HL-60 (cell line): Measurements from ENCODE around the gene ATP2B2.

Experiments used
- DNase-seq, 2 experiments: peaks; one replicate each; pipeline ENCODE4 v3.0.0-alpha.2; 2010 to 2020; ENCODE audit warnings: low read depth in 1 of 2, low spot score in 1 of 2
- H3K27ac ChIP-seq: fragments of 250-450 bp; sonication (Bioruptor Pico); replicated peaks from 2 replicates; pipeline ENCODE4 v1.5.1; 2020; ENCODE audit warnings: mild to moderate bottlenecking, moderate library complexity
- H3K27me3 ChIP-seq: fragments of 250-450 bp; sonication (Bioruptor Pico); 2 replicates; pipeline ENCODE4 v1.5.1; 2021; ENCODE audit warnings: mild to moderate bottlenecking, moderate library complexity; ENCODE audit not compliant: insufficient read depth, poor library complexity, severe bottlenecking
- H3K4me3 ChIP-seq: replicated peaks from 2 replicates; pipeline ENCODE4 v1.5.1; 2011; ENCODE audit warnings: mild to moderate bottlenecking, control low read depth, low read length; ENCODE audit not compliant: insufficient read depth
- GABPA ChIP-seq: IDR thresholded peaks from 2 replicates; pipeline ENCODE4 v1.6.1; 2012; ENCODE audit warnings: low read depth
- POLR2AphosphoS5 ChIP-seq: IDR thresholded peaks from 2 replicates; pipeline ENCODE4 v1.6.1; 2012; ENCODE audit warnings: low read depth
- REST ChIP-seq: IDR thresholded peaks from 2 replicates; pipeline ENCODE4 v1.6.1; 2012; ENCODE audit warnings: low read depth; ENCODE audit not compliant: insufficient replicate concordance
- SPI1 ChIP-seq: IDR thresholded peaks from 2 replicates; pipeline ENCODE4 v1.6.1; 2012; ENCODE audit warnings: low read depth, mild to moderate bottlenecking, borderline replicate concordance
- TF ChIP-seq, protein P1 (sequence below): IDR thresholded peaks from one replicate; pipeline ENCODE4 v1.5.1; 2011; ENCODE audit warnings: low read length, control low read depth, inconsistent platforms; ENCODE audit not compliant: insufficient read depth

Gene ATP2B2

GRCh38 chr3:10336761-10337160, 168.6 kb downstream of the ATP2B2 start:
- Histone ChIP-seq H3K27ac (no peak overlapping the region), H3K4me3 (no peak overlapping the region), H3K27me3 (no peaks in the 10 kb centered on the region)
- no peak for DNase-seq
- TF ChIP-seq REST = no peak
- TF ChIP-seq, protein P1, sequence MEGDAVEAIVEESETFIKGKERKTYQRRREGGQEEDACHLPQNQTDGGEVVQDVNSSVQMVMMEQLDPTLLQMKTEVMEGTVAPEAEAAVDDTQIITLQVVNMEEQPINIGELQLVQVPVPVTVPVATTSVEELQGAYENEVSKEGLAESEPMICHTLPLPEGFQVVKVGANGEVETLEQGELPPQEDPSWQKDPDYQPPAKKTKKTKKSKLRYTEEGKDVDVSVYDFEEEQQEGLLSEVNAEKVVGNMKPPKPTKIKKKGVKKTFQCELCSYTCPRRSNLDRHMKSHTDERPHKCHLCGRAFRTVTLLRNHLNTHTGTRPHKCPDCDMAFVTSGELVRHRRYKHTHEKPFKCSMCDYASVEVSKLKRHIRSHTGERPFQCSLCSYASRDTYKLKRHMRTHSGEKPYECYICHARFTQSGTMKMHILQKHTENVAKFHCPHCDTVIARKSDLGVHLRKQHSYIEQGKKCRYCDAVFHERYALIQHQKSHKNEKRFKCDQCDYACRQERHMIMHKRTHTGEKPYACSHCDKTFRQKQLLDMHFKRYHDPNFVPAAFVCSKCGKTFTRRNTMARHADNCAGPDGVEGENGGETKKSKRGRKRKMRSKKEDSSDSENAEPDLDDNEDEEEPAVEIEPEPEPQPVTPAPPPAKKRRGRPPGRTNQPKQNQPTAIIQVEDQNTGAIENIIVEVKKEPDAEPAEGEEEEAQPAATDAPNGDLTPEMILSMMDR = no peak
- no peak for TF ChIP-seq GABPA
- no peak for TF ChIP-seq POLR2AphosphoS5
- TF ChIP-seq SPI1 = no peak

GRCh38 chr3:10335871-10336622, 169.3 kb downstream of the ATP2B2 start:
- no peaks in the 10 kb centered on the region for H3K27me3 ChIP-seq
- no peak for DNase-seq
- no peak overlapping the region for H3K4me3 ChIP-seq
- H3K27ac ChIP-seq = no peak overlapping the region
- TF ChIP-seq POLR2AphosphoS5 (no peak), REST (no peak), GABPA (no peak), SPI1 (no peak)
- TF ChIP-seq, protein P1 = no peak

DNA sequence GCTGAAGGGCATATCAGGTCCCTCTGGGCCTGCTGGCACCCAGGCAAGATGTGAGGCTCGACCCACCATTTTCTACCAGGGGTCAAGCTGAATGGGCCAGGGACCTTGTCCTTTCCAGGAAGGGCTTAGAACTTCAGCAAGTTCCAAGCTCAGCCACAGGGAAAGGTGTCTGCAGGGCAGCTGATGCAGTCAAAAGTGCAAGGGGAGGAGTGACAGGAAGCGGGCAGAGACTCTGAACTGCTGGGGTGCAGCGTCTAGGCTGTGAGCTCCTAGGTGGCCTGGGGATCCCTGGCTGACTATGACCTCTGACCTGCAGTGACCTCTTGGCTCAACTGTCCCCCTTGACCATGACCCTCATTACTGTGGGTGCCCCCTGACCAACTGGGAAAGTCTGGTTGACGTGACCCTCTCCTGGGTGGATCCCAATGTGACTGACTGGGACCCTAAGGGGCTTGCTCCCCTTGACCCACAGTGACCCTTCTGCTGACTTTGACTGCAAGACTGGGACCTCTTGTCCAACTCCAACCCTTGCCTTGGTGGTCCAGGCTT, 170.1 kb downstream of the ATP2B2 start:
- TF ChIP-seq, protein P1 = no peak
- Histone ChIP-seq H3K27ac (no peak overlapping the region), H3K27me3 (no peaks in the 10 kb centered on the region), H3K4me3 (no peak overlapping the region)
- no peak for DNase-seq

- TF ChIP-seq, protein P1 = no peak
- no peak for TF ChIP-seq GABPA
- no peak for TF ChIP-seq POLR2AphosphoS5
- no peak for TF ChIP-seq REST
- no peak for TF ChIP-seq SPI1
These were observed 170.9 kb downstream of the ATP2B2 start for GRCh38 chr3:10334459-10334858.

More at GRCh38 chr3:10334459-10334858, 170.9 kb downstream of the ATP2B2 start:
- H3K27me3 ChIP-seq = no peaks in the 10 kb centered on the region
- no peak for DNase-seq
- H3K4me3 ChIP-seq = no peak overlapping the region
- no peak overlapping the region for H3K27ac ChIP-seq
